ENCODE measurements around the gene PUM1.

The PUM1 gene

GRCh38 chr1:30904191-30904961 lies 161.1 kb downstream of the PUM1 start:
- DNase-seq, result no peak

- DNase-seq, result no peak
Observed at GRCh38 chr1:30903343-30904034, 162.0 kb downstream of the PUM1 start.

GRCh38 chr1:30902593-30903290 lies 162.8 kb downstream of the PUM1 start:
- DNase-seq, result no peak

- no peak for DNase-seq
Observed at GRCh38 chr1:30901798-30902581, 163.5 kb downstream of the PUM1 start.

DNA sequence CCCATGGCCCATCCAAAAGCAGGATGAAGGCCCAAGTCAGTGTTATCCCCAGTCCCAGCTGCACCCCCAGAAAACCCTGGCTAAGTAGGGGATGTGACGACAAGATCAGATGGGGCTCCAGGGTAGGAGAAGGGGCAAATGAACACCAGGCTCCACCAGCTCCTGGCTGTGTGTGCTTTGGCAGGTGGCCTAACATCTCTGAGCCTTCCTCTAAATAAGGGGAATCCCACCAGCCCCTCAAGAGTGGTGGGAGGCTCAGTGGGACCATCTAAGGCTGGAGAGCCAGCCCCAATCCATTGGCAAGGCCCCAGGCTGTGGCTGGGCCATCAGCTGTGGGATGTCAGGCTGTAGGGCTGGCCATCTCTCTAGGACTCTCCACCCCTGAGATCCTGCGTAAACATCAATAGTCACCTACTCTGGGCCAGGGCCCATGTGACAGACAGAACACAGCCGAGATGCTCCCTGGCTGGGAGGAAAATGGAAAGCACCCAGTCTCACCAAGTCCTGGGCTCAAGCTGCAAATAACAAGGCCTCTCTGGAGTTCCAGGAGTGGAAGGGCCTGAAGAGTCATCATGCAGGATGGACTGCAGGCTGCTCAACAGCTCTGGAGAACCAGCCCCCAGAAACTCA lies 164.5 kb downstream of the PUM1 start:
- no peak for DNase-seq

- DNase-seq, result no peak
Observed at GRCh38 chr1:30900486-30900885, 165.0 kb downstream of the PUM1 start.

- DNase-seq, result no peak
Observed at GRCh38 chr1:30899577-30900389, 165.7 kb downstream of the PUM1 start.

DNA sequence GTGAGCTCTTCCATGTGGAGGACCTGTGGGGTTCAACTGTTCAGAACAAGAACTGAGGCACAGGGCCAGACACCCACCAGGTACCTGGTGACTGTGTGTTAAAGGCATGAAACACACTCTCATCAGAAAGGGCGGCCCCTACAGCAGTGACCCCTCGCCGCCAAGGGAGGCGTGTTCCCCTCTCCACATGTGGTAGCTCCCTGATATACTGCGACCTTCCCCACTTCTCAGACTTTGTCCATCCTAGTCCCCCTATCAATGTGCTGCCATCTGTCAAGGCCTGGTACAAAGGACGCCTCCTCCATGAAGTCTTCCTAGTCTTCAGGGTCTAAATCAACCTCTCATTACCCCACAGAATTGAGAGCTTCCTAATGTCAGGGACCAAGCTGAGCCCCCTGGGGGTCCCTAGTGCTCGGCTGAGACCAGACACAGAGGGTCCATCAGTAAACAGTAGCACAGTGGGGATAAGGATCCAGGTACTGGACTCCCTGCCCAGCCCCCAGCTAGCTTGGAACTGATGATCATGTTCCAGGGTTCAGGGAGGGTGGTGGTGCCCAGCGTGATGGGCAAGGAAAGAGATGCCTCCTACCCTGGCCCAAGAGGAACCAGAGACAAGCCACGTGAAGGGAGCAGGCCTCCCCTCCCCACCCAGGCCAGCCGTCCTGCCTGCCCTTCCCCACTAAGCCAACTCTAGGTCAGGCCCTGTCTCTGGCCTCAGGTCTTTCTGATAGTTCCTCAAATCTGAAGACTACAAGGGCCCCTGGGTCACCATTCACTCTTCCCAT lies 167.3 kb downstream of the PUM1 start:
- DNase-seq, result no peak

- DNase-seq, result no peak
Observed at GRCh38 chr1:30896905-30897304, 168.6 kb downstream of the PUM1 start.

GRCh38 chr1:30895944-30896660 lies 169.4 kb downstream of the PUM1 start:
- DNase-seq, result no peak

- DNase-seq, result no peak
Observed at GRCh38 chr1:30895382-30895943, 170.1 kb downstream of the PUM1 start.

GRCh38 chr1:30894508-30894973 lies 171.0 kb downstream of the PUM1 start:
- DNase-seq, result no peak

DNA sequence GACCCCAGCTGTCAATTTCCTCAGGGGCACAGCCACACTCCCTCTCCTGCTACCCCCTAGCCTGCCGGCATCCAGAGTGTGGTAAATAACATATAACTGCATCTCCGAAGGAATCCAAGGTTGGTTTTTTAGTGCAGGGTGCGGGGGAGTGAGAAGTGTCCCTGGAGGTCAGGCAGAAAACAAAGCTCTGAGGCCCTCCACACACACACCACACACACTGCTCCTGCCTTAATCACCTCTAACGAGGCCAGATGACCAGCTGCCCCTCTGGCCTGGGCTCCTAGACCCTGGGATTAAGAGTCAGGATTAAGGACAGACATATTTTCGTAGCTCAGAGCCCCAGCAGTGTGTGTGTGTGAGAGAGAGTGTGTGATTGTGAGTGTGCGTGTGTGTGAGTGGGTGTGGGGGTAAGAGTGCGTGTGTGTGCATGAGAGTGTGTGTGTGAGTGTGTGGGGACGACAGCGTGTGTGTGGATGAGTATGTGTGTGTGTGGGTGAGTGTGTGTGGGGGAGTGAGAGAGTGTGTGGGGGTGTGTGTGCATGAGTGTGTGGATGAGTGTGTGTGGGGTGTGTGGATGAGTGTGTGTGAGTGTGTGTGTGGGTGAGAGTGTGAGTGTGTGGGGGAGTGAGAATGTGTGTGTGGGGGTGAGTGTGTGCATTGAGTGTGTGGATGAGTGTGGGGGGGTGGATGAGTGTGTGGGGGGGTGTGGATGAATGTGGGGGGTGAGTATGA lies 171.6 kb downstream of the PUM1 start:
- no peak for DNase-seq

DNA sequence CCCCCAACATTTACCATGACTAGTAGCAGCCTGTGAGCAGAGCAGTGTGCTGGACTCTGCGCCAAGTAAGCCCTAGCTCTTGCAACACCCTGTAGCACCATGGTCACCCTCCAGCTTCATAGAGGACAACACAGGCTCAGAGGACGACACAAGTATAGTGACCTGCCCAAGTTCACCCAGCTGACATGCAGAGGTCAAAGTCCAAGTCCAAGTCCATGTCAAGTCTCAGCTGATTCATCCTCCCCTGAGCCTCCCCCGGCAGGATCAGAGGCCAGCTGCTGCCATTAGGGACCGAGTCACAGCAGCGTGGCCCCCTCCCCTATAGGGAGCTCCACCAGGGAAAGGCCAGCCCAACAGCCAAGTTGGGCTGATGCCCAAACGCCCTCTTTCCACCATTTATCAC lies 172.8 kb downstream of the PUM1 start:
- DNase-seq, result no peak

- DNase-seq, result no peak
Observed at GRCh38 chr1:30891227-30891552, 174.3 kb downstream of the PUM1 start.

GRCh38 chr1:30890502-30891226 lies 174.9 kb downstream of the PUM1 start:
- DNase-seq, result no peak

- no peak for DNase-seq
Observed at GRCh38 chr1:30889511-30889910, 176.0 kb downstream of the PUM1 start.

DNA sequence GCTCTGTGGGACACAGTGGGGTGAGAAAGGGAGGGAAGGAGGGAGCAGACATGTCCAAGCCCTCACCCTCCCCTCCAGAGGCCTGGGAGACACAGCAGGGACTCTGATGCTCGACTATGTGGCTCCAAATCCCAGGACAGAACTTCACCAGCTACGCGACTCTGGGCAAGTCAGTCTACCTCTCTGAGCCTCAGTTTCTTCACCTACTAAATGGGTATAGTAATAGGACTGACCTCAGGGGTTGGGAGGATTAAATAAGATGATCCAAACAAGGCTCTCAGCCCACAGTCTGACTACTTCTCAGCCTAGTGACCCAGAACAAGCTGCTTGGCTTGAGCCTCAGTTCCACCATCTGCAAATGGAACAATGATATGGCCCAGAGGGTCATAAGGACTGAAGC lies 176.5 kb downstream of the PUM1 start:
- no peak for DNase-seq

Data from hippocampal formation (tissue), 2 donors.